ENCODE data around the gene ETV2.
"Not testable (repeated sequence)": the region's sequence is repeated elsewhere in the genome, so short reads cannot be mapped to it uniquely, and the experiment has no call there.

ETV2 gene

GRCh38 chr19:35628565-35629331 lies 12.8 kb upstream of the ETV2 start, which contains the start of gene RBM42:
Gene RBM42, plus strand, starts transcription at chr19:35629036. Its CDS starts 118 bp downstream, at chr19:35629154.
- peak; percentile 97 to 99 for DNase-seq

- DNase-seq: no peak
Measured at GRCh38 chr19:35629332-35629633, 12.3 kb upstream of the ETV2 start.

- no peak for DNase-seq
Measured at GRCh38 chr19:35633727-35634440, 7.7 kb upstream of the ETV2 start.

GRCh38 chr19:35636651-35637050 lies 4.9 kb upstream of the ETV2 start:
- DNase-seq: no peak

GRCh38 chr19:35637165-35637564 lies 4.4 kb upstream of the ETV2 start:
- DNase-seq: no peak

- DNase-seq: no peak
Measured at GRCh38 chr19:35639321-35639639, 2.3 kb upstream of the ETV2 start.

- DNase-seq: no peak
Measured at GRCh38 chr19:35639863-35640262, 1.7 kb upstream of the ETV2 start.

- DNase-seq: no peak
Measured at GRCh38 chr19:35642312-35642711, 767 bp downstream of the ETV2 start.

GRCh38 chr19:35642798-35643254 lies 1.3 kb downstream of the ETV2 start:
- DNase-seq: no peak

- peak; percentile 78 to 87 for DNase-seq
Measured at GRCh38 chr19:35643255-35644205, 2.0 kb downstream of the ETV2 start.

- DNase-seq: peak; percentile 97 to 98
Measured at GRCh38 chr19:35644206-35644986, 2.9 kb downstream of the ETV2 start.

- DNase-seq: peak; percentile 67 to 79
Measured at GRCh38 chr19:35644987-35645679, 3.6 kb downstream of the ETV2 start.

GRCh38 chr19:35645680-35646511 lies 4.4 kb downstream of the ETV2 start:
- DNase-seq: no peak

GRCh38 chr19:35648017-35648961 lies 6.7 kb downstream of the ETV2 start, which contains the start of gene COX6B1:
Gene COX6B1, plus strand, starts transcription at chr19:35648323. Its CDS starts 2,921 bp downstream, at chr19:35651244.
- peak; percentile 95 to 96 for DNase-seq

- no peak for DNase-seq
Measured at GRCh38 chr19:35650581-35650980, 9.0 kb downstream of the ETV2 start.

GRCh38 chr19:35654828-35655227 lies 13.3 kb downstream of the ETV2 start:
- DNase-seq: not testable (repeated sequence)

- no peak for DNase-seq
Measured at GRCh38 chr19:35655600-35655999, 14.1 kb downstream of the ETV2 start.

- DNase-seq: no peak
Measured at GRCh38 chr19:35656700-35657099, 15.2 kb downstream of the ETV2 start.

- DNase-seq: no peak
Measured at GRCh38 chr19:35657904-35658700, 16.6 kb downstream of the ETV2 start.
